H54 (cell line): ENCODE results near the gene RPS16.

Source experiments
- DNase-seq: peaks from one replicate; pipeline ENCODE4 v3.0.0; 2011; ENCODE audit warnings: low spot score, mixed read lengths; ENCODE audit not compliant: insufficient read length
- FAIRE-seq: peaks from 3 replicates; lab custom pipeline; 2011; peaks lifted over from hg19 to GRCh38; lab: Jason Lieb, UNC
- POLR2A ChIP-seq: IDR thresholded peaks from 2 replicates; pipeline ENCODE4 v1.6.1; 2011; ENCODE audit warnings: low read depth, mild to moderate bottlenecking, low read length

Gene RPS16

GRCh38 chr19:39438270-39438934 lies 2.7 kb upstream of the RPS16 start:
- DNase-seq (no peak), FAIRE-seq (no peak)
- TF ChIP-seq POLR2A = no peak

- no peak for FAIRE-seq
These were observed 584 bp upstream of the RPS16 start for GRCh38 chr19:39436350-39436716.

DNA sequence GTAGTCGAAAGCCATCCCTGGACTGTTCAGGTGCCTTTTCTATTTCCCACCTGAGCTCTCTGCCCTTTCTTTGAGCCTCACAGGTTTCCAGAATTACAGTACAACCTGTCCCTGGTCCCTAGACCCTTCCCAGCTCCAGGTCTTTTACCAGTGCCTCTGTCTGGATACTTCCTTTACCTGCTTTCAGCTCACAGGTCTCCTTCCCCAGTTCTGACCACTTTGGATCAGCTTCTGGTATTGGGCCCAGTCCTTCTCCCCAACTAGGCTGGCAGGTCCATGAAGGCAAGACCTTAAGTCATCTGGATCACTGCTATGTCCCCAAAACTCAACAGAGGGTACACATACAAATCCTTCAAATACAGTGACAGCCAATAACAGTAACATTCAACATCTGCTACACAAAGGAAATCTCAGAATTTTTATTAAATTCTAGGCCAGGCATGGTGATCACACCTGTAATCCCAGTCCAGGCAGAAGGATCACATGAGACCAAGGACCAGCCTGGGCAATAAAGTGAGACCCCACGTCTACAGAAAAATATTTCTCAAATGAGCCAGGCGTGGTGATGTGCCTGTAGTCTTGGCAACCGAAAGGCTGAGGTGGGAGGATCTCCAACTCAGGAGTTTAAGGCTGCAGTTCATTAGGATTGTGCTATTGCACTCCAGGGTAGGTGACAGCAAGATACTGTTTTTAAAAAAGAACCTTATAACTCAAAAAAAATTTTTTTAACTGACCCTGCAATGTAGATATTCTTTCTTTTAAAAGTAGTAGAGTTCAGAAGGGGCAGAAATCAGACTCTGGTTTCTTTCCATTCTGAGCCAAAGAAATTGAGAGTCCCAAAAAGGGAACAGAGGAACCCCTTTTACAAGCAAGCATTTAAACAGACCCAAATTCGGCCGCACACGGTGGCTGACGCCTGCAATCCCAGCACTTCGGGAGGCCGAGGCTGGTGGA lies 1.3 kb downstream of the RPS16 start:
- no peak for TF ChIP-seq POLR2A
- FAIRE-seq = no peak
- no peak for DNase-seq

More at GRCh38 chr19:39436350-39436716, 584 bp upstream of the RPS16 start:
- no peak for TF ChIP-seq POLR2A
- DNase-seq = no peak

DNA sequence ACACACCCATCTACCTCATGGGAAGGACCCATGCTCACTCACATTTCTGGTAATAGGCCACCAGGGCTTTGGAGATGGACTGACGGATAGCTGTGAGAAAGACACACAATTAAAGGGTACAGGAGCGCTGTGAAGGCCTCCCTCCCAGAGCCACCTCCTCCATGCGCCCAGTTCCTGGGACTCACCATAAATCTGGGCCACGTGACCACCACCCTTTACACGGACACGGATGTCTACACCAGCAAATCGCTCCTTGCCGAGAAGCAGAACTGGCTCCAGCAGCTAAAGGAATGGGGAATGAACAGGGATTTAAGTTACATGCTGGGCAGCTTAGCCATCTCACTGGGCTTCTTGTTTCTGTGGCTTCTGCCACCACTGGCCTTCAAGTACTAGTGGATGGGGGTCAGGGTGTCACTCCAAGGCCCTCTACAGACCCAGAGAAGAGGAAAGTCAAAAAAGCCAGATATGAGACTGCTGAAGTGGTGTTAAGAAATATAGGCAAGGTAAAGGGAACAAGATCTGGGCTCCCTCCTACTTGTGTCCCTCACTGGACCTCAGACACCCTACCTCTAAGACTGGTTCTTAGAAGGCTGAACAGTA lies 2.2 kb downstream of the RPS16 start:
- DNase-seq = no peak
- TF ChIP-seq POLR2A = no peak
- no peak for FAIRE-seq

DNA sequence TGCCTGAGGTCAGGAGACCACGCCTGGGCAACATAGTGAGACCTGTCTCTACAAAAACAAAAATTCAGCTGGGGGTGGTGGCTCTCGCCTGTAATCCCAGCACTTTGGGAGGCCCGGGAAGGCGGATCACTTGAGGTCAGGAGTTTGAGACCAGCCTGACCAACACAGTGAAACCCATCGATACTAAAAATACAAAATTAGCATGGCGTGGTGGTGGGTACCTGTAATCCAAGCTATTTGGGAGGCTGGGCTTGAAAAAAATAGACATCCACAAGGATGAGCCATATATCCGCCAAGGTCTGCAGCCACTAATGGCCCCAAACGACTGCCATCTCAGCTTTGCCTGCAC lies 3.1 kb downstream of the RPS16 start:
- FAIRE-seq (no peak), DNase-seq (no peak)
- no peak for TF ChIP-seq POLR2A

DNA sequence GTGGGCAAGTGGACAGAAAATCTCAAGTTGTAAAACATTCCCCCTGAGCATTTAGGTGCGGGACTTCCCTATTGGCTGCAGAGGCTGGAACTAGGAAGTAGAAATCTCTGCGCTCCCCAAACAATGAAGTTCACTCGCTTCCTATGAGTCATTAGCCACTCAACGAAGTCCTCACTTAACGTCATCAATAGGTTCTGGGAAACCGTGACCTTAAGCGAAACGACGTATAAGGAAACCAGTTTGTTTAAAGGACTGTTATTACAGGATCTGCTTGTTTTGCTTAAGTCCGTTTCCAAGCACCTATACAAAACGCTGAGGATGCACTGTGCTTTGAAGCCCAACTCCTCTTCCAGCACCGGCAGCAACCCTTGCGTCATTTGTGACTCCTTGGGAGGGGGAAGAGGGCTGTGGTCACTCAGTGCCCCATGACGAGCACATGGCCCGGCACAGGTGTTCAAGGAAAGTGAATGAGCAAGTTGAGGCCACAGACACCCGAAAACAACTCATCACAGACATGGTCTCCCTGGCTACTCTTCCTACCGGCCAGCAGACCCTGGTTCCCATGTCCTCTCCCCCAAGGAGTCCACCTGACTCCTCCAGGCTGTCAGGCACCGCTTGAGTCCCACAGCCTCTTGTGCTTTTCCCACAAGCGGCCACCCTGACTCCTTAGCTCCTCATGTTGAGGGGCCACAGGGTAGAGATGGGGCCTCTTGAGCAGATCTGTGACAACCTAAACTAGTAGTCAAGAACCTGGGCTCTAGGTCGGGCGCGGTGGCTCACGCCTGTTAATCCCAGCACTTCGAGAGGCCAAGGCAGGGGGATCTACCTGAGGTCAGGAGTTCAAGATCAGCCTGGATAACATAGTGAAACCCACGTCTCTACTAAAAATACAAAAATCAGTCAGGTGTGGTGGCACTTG lies 4.8 kb downstream of the RPS16 start:
- peak; percentile 81 for FAIRE-seq
- peak; percentile 37; the same call in 1 of the 2 replicates for TF ChIP-seq POLR2A
- DNase-seq = peak; percentile 85

GRCh38 chr19:39428283-39429112 lies 7.3 kb downstream of the RPS16 start:
- TF ChIP-seq POLR2A = no peak; the same call in 1 of the 2 replicates
- FAIRE-seq = no peak
- peak; percentile 79 for DNase-seq

- FAIRE-seq (no peak), DNase-seq (no peak)
- TF ChIP-seq POLR2A = no peak
These were observed 8.0 kb downstream of the RPS16 start for GRCh38 chr19:39427707-39428106.

DNA sequence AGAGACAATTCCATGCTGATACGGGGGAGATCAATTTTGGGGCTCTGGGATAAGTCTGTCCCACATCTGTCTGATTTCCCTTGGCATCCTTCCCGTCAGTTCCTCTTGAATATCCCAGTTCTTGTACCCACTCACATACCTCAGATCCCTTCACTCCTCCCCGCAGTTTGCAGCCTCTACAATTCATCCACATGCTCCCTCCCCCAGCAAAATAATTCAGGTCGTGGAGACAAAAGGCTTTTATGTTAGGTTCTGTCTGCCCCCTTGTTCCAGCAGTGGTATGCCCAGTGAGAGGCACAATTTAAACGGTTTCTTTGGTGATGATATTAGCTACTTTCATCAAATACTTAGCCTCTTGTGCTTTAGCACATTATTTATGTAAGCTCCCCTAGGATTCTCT lies 9.6 kb downstream of the RPS16 start:
- no peak for FAIRE-seq
- no peak for DNase-seq
- no peak for TF ChIP-seq POLR2A

DNA sequence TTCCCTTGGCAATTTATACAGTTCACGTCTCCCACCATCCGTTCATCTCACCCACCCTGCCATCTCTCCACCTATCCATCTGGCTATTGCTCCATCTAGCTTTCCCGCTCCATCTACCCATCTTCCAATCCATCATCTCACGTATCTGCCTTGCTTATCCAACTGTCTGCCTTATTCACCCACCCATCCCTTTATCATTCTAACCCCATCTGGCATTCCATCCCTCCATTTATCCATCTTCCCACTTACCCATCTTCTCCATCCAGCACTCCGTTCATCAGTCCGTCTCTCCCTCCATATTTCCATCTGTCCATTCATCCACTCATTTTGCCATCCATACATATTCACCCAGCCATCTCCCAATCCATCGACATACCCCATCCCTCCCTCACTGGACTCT lies 10.0 kb downstream of the RPS16 start:
- FAIRE-seq (no peak), DNase-seq (no peak)
- no peak for TF ChIP-seq POLR2A

DNA sequence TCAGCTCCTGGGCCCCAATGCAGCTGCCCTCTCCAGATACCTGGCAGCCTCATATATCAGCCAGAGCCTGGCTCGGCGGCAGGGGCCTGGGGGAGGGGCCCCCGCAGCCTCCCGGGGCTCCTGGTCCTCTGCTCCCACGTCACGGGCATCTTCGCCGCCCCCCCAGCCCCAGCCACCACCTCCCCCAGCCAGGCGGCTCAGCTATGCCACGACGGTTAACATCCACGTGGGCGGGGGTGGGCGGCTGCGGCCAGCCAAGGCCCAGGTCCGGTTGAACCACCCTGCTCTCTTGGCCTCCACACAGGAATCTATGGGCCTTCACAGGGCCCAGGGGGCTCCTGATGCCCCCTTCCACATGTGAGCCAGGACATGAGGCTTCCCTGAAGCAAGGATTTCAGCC lies 10.8 kb downstream of the RPS16 start:
- no peak for DNase-seq
- TF ChIP-seq POLR2A = no peak
- no peak for FAIRE-seq

DNA sequence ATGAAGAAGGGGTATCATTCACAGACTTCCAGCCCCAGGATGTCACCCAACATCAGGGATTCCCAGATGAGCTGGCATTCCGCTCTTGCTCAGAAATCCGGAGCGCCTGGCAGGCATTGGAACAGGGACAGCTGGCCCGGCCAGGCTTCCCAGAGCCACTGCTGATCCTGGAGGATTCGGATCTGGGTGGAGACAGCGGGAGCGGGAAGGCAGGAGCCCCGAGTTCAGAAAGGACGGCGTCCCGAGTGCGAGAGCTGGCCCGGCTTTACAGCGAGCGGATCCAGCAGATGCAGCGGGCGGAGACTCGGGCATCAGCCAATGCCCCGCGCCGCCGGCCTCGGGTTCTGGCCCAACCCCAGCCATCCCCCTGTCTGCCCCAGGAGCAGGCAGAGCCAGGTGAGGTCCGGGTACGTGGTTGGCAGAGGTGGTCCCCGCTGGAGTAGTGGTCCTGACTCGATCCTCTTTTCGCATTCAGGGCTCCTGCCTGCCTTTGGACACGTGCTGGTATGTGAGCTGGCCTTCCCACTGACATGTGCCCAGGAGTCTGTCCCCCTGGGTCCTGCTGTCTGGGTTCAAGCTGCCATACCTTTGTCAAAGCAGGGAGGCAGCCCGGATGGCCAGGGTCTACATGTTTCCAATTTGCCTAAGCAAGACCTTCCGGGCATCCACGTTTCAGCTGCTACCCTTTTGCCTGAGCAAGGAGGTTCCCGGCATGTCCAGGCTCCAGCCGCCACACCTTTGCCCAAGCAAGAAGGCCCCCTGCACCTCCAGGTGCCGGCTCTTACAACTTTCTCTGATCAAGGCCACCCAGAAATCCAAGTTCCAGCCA lies 12.3 kb downstream of the RPS16 start:
- FAIRE-seq = no peak
- no peak for DNase-seq
- TF ChIP-seq POLR2A = no peak
